GM12878 (cell line): ENCODE measurements around the gene SLC9B1. TPM values are rescaled to one million over a fixed set of nuclear protein-coding genes. Genes with fewer than 3 reads are reported as not detected.

Source experiments
- ATAC-seq: fragments of 200-7000 bp; cut with Tn5 transposase; 3 replicates; pipeline ENCODE4 v1.9.1; 2020; ENCODE audit warnings: mild to moderate bottlenecking, moderate library complexity
- BruUV-seq: library from RNA; stranded (reverse); fragments of 400-500 nt; replicated peaks from 2 replicates; lab custom pipeline; 2021; lab: Mats Ljungman, UMichigan
- CTCF ChIA-PET: fragments of 300-600 bp; sonication (Branson Sonifier 250); formaldehyde crosslinking; extraction: SDS; loops from one replicate; lab custom pipeline; 2021; ENCODE audit warnings: inconsistent platforms; lab: Yijun Ruan, JAX
- POLR2A ChIA-PET: fragments of 350-600 bp; formaldehyde crosslinking; extraction: SDS; loops from one replicate; lab custom pipeline; 2021; ENCODE audit warnings: inconsistent platforms; lab: Charles Lee
- RAD21 ChIA-PET: fragments of 300-600 bp; sonication (Branson Sonifier 250); formaldehyde crosslinking; loops from one replicate; lab custom pipeline; 2023; ENCODE audit warnings: antibody characterized with exemption; ENCODE audit not compliant: unreplicated experiment; lab: Charles Lee
- SMC1A ChIA-PET: fragments of 300-600 bp; sonication (Branson Sonifier 250); formaldehyde crosslinking; loops from one replicate; lab custom pipeline; 2023; ENCODE audit not compliant: unreplicated experiment, uncharacterized antibody; lab: Charles Lee
- DNase-seq: peaks from one replicate; pipeline ENCODE4 v3.0.0-alpha.2; 2011; ENCODE audit warnings: low read depth, low spot score
- FAIRE-seq: peaks from 3 replicates; lab custom pipeline; 2011; peaks lifted over from hg19 to GRCh38; lab: Jason Lieb, UNC
- H2AFZ ChIP-seq: 2 replicates; pipeline ENCODE4 v1.6.0; 2011; ENCODE audit warnings: low read depth, low read length, control low read depth; ENCODE audit not compliant: control insufficient read depth
- H3K27ac ChIP-seq: 2 replicates; pipeline ENCODE4 v1.5.1; 2011; ENCODE audit warnings: control low read depth; ENCODE audit not compliant: control insufficient read depth, insufficient read depth
- H3K27me3 ChIP-seq, 2 experiments: replicated peaks in 1 of 2; 2 replicates each; pipeline versions ENCODE4 v1.6.0 to v1.6.1; 2011; ENCODE audit warnings: low read length in 1 of 2; ENCODE audit not compliant: control insufficient read depth in 2 of 2, insufficient read depth in 2 of 2
- H3K36me3 ChIP-seq, 2 experiments: 2 replicates each; pipeline ENCODE4 v1.5.1; 2011; ENCODE audit warnings: low read length in 1 of 2; ENCODE audit not compliant: control insufficient read depth in 2 of 2, insufficient read depth in 2 of 2
- H3K4me1 ChIP-seq: 2 replicates; pipeline ENCODE4 v1.6.1; 2011; ENCODE audit warnings: mild to moderate bottlenecking, low read length, moderate library complexity, mixed read lengths; ENCODE audit not compliant: control insufficient read depth, insufficient read depth
- H3K4me2 ChIP-seq: 2 replicates; pipeline ENCODE4 v1.6.0; 2011; ENCODE audit warnings: control low read depth; ENCODE audit not compliant: control insufficient read depth, insufficient read depth
- H3K4me3 ChIP-seq: fragments of 200-600 bp; sonication (generic); 2 replicates; pipeline ENCODE4 v1.5.1; 2016
- H3K79me2 ChIP-seq: 2 replicates; pipeline ENCODE4 v1.6.0; 2011; ENCODE audit warnings: low read length; ENCODE audit not compliant: control insufficient read depth, insufficient read depth
- H3K9ac ChIP-seq: 2 replicates; pipeline ENCODE4 v1.8.0; 2011; ENCODE audit warnings: low read length, control low read depth, mixed read lengths; ENCODE audit not compliant: control insufficient read depth, insufficient read depth
- H3K9me3 ChIP-seq: replicated peaks from 3 replicates; pipeline ENCODE4 v1.5.1; 2011; ENCODE audit warnings: mild to moderate bottlenecking, low read length; ENCODE audit not compliant: control insufficient read depth, insufficient read depth
- H4K20me1 ChIP-seq: 2 replicates; pipeline ENCODE4 v1.6.0; 2011; ENCODE audit not compliant: control insufficient read depth, insufficient read depth
- ATF7 ChIP-seq: fragments of 450-650 bp; IDR thresholded peaks from 2 replicates; pipeline ENCODE4 v1.6.1; 2016; ENCODE audit warnings: low read depth, mild to moderate bottlenecking
- CBX3 ChIP-seq: fragments of 200-600 bp; sonication (generic); IDR thresholded peaks from 2 replicates; pipeline ENCODE4 v1.6.1; 2016; ENCODE audit warnings: low read depth, borderline replicate concordance
- CHD4 ChIP-seq: fragments of 200-600 bp; sonication (generic); IDR thresholded peaks from 2 replicates; pipeline ENCODE4 v1.6.1; 2016; ENCODE audit warnings: mild to moderate bottlenecking
- E2F8 ChIP-seq: fragments of 450-650 bp; IDR thresholded peaks from 2 replicates; pipeline ENCODE4 v1.6.1; 2018; ENCODE audit warnings: mild to moderate bottlenecking, low read depth, moderate library complexity; ENCODE audit not compliant: partially characterized antibody
- GABPA ChIP-seq: IDR thresholded peaks from 2 replicates; pipeline ENCODE4 v1.6.1; 2014; ENCODE audit warnings: antibody characterized with exemption, low read depth, mild to moderate bottlenecking, inconsistent platforms
- HDAC2 ChIP-seq: fragments of 200-600 bp; sonication (generic); IDR thresholded peaks from 2 replicates; pipeline ENCODE4 v1.6.1; 2017
- JUNB ChIP-seq: IDR thresholded peaks from 2 replicates; pipeline ENCODE4 v1.6.1; 2016; ENCODE audit warnings: antibody characterized with exemption, mild to moderate bottlenecking
- LARP7 ChIP-seq: fragments of 450-650 bp; IDR thresholded peaks from 2 replicates; pipeline ENCODE4 v1.6.1; 2017; ENCODE audit warnings: mild to moderate bottlenecking
- MEF2B ChIP-seq: fragments of 450-650 bp; IDR thresholded peaks from 2 replicates; pipeline ENCODE4 v1.6.1; 2018; ENCODE audit warnings: mild to moderate bottlenecking, moderate library complexity; ENCODE audit not compliant: partially characterized antibody, poor library complexity, severe bottlenecking
- NFYA ChIP-seq: IDR thresholded peaks from 2 replicates; pipeline ENCODE4 v1.6.1; 2011; ENCODE audit warnings: low read depth, mild to moderate bottlenecking, low read length, improper control_type of control experiment, borderline replicate concordance
- NFYB ChIP-seq: IDR thresholded peaks from 2 replicates; pipeline ENCODE4 v1.6.1; 2011; ENCODE audit warnings: low read depth, mild to moderate bottlenecking, low read length, improper control_type of control experiment, moderate library complexity; ENCODE audit not compliant: insufficient read depth
- NR2F1 ChIP-seq: fragments of 450-650 bp; conservative IDR thresholded peaks from 2 replicates; pipeline ENCODE4 v1.6.1; 2017; ENCODE audit warnings: mild to moderate bottlenecking
- PKNOX1 ChIP-seq: fragments of 450-650 bp; IDR thresholded peaks from 2 replicates; pipeline ENCODE4 v1.6.1; 2016; ENCODE audit warnings: mild to moderate bottlenecking
- RBBP5 ChIP-seq: fragments of 200-600 bp; sonication (generic); conservative IDR thresholded peaks from 2 replicates; pipeline ENCODE4 v1.6.1; 2016
- SRF ChIP-seq, 2 experiments: IDR thresholded peaks; 2 replicates each; pipeline ENCODE4 v1.6.1; 2011; ENCODE audit warnings: low read depth in 2 of 2, low read length in 2 of 2, mild to moderate bottlenecking in 1 of 2, moderate library complexity in 1 of 2
- SUZ12 ChIP-seq: fragments of 200-600 bp; sonication (generic); IDR thresholded peaks from one replicate; pipeline ENCODE4 v1.6.1; 2018; ENCODE audit warnings: antibody characterized with exemption, mild to moderate bottlenecking; ENCODE audit not compliant: unreplicated experiment
- TCF3 ChIP-seq: IDR thresholded peaks from 2 replicates; pipeline ENCODE4 v1.6.1; 2012; ENCODE audit warnings: low read depth, mild to moderate bottlenecking, low read length, borderline replicate concordance; ENCODE audit not compliant: insufficient read depth
- YY1 ChIP-seq: IDR thresholded peaks from 2 replicates; pipeline ENCODE4 v1.6.1; 2011; ENCODE audit warnings: low read depth, mild to moderate bottlenecking, low read length
- ZBED1 ChIP-seq: IDR thresholded peaks from 2 replicates; pipeline ENCODE4 v1.6.1; 2016; ENCODE audit warnings: borderline replicate concordance
- ZNF217 ChIP-seq: fragments of 450-650 bp; IDR thresholded peaks from 2 replicates; pipeline ENCODE4 v1.6.1; 2017; ENCODE audit warnings: antibody characterized with exemption, mild to moderate bottlenecking
- WGBS: methylation state at CpG from one replicate; pipeline ENCODE4 v1.1.6; 2016; ENCODE audit warnings: low lambda C conversion rate; ENCODE audit not compliant: insufficient replicate concordance, insufficient coverage; ENCODE audit errors: missing lambda C conversion rate; 5-methylcytosine and 5-hydroxymethylcytosine counted together
- in situ Hi-C: fragments of 300-500 bp; cut with MboI; formaldehyde crosslinking; loops from 9 replicates; pipeline ENCODE4 v1.14.3; 2018; ENCODE audit warnings: mixed read lengths
- intact Hi-C: fragments of 100-400 bp; cut with micrococcal nuclease; formaldehyde crosslinking; loops from one replicate; pipeline ENCODE4 v1.14.2; 2022; ENCODE audit not compliant: unreplicated experiment
- polyA plus RNA-seq, 11 experiments: library from polyadenylated mRNA; depleted of rRNA in 4 of 11; unstranded in 6 of 11; stranded (reverse) in 5 of 11; fragments of >200 nt; fragmentation: Nextera tagmentation in 4 of 11; fragmentation: Illumina TruSeq in 1 of 11; extraction: Ambion mirVana in 4 of 11; extraction: Trizol in 1 of 11; gene quantifications; 1 replicate in 1 of 11; 2 replicates in 10 of 11; pipeline versions ENCODE4 v1.2.1 to v1.2.3, GENCODE V29; 2011 to 2016; ENCODE audit warnings: inconsistent platforms in 2 of 11, missing spikeins in 2 of 11, low read depth in 1 of 11
- total RNA-seq, 4 experiments: library from RNA; depleted of rRNA in 3 of 4; stranded (reverse); fragments of >200 nt in 3 of 4; fragmentation: Illumina TruSeq in 1 of 4; extraction: Trizol in 1 of 4; gene quantifications; 2 replicates each; pipeline versions ENCODE4 v1.2.1 to v1.2.3, GENCODE V29; 2013 to 2021

The SLC9B1 gene
- total and polyA plus RNA-seq, 10 of the 15 experiments (the other 5 are each of a cell fraction or from before 2014, with no cell fraction given): 1.0 to 3.5 (median 1.8) TPM

GRCh38 chr4:103011378-103012025 is 8.0 kb downstream of the SLC9B1 start:
- in situ Hi-C loops: loop anchor here (25.0 kb wide), 1 partner anchor 199 kb away; no protein-coding TSS in a partner anchor
- ChIA-PET CTCF (interaction anchor here (1.1 to 2.6 kb wide), 4 partner anchors 80 to 391 kb away, joined by 6 to 12 read pairs (median 6); no protein-coding TSS in a partner anchor), POLR2A (no interaction called here), SMC1A (interaction anchor here (0.8 to 1.5 kb wide), 6 partner anchors 9 to 579 kb away, joined by 3 to 9 read pairs (median 4); no protein-coding TSS in a partner anchor), RAD21 (interaction anchor here (0.6 to 1.7 kb wide), 4 partner anchors 80 to 581 kb away, joined by 3 to 6 read pairs (median 4); no protein-coding TSS in a partner anchor)
- Histone ChIP-seq H3K36me3 (no peaks in the 10 kb centered on the region), H2AFZ (no peak overlapping the region), H3K9ac (no peak overlapping the region), H3K4me1 (no peaks in the 10 kb centered on the region), H4K20me1 (no peaks in the 10 kb centered on the region), H3K79me2 (no peaks in the 10 kb centered on the region), H3K27ac (no peak overlapping the region), H3K4me2 (no peak overlapping the region), H3K9me3 (no peaks in the 10 kb centered on the region), H3K4me3 (no peak overlapping the region), H3K27me3 (no peaks in the 10 kb centered on the region)
- 78% methylated on average over 4 of the region's 4 CpGs for WGBS
- DNase-seq: no peak
- no peak for TF ChIP-seq GABPA
- TF ChIP-seq TCF3: no peak
- TF ChIP-seq PKNOX1: no peak
- TF ChIP-seq RBBP5: no peak
- no peak for TF ChIP-seq CBX3
- TF ChIP-seq ZBED1: no peak
- no peak for TF ChIP-seq SRF (IDR thresholded peaks at IDR 0.05; ENCODE audit: low read depth in 2 of 2, low read length in 2 of 2)
- no peak for TF ChIP-seq YY1
- TF ChIP-seq SUZ12: no peak
- TF ChIP-seq HDAC2: no peak
- no peak for TF ChIP-seq ATF7
- TF ChIP-seq NR2F1: no peak
- TF ChIP-seq NFYA: no peak
- TF ChIP-seq JUNB: no peak
- TF ChIP-seq E2F8: no peak
- TF ChIP-seq ZNF217: no peak
- no peak for TF ChIP-seq MEF2B
- TF ChIP-seq LARP7: no peak
- no peak for TF ChIP-seq NFYB
- TF ChIP-seq CHD4: no peak
- no peak for ATAC-seq
- intact Hi-C loops: no loop called here
- no peak for FAIRE-seq
- no TSS peak for BruUV-seq
